GM12875 (cell line): ENCODE measurements around the gene BPIFB2.

Source experiments
- H3K4me3 ChIP-seq: one replicate; pipeline ENCODE4 v1.5.1; 2011; ENCODE audit warnings: low read depth, low read length, control low read depth
- CTCF ChIP-seq: IDR thresholded peaks from 2 replicates; pipeline ENCODE4 v1.5.1; 2011; ENCODE audit warnings: low read depth, mild to moderate bottlenecking, control low read depth, inconsistent platforms, low read length, moderate library complexity, borderline replicate concordance; ENCODE audit not compliant: insufficient read depth

The BPIFB2 gene

GRCh38 chr20:33016581-33017109 lies 9.1 kb downstream of the BPIFB2 start:
- no peak overlapping the region for H3K4me3 ChIP-seq
- no peak for TF ChIP-seq CTCF

- no peak overlapping the region for H3K4me3 ChIP-seq
- TF ChIP-seq CTCF = no peak
Observed at GRCh38 chr20:33017542-33017941, 10.0 kb downstream of the BPIFB2 start.

- no peak for TF ChIP-seq CTCF
- H3K4me3 ChIP-seq = no peak overlapping the region
Observed at GRCh38 chr20:33018169-33018931, 10.8 kb downstream of the BPIFB2 start.

GRCh38 chr20:33019465-33020277 lies 12.2 kb downstream of the BPIFB2 start:
- TF ChIP-seq CTCF = no peak
- H3K4me3 ChIP-seq = no peak overlapping the region

GRCh38 chr20:33020278-33021161 lies 13.0 kb downstream of the BPIFB2 start:
- no peak for TF ChIP-seq CTCF
- H3K4me3 ChIP-seq = no peak overlapping the region

GRCh38 chr20:33021879-33022278 lies 14.4 kb downstream of the BPIFB2 start:
- H3K4me3 ChIP-seq = no peak overlapping the region
- TF ChIP-seq CTCF = no peak
